Stimulated activated CD8-positive, alpha-beta memory T cell treated with anti-CD3 and anti-CD28 coated beads, Interleukin-12 subunit alpha, Interleukin-12 subunit beta, amount 100 ng/mL, for 1 hour (primary cell): ENCODE measurements around the gene TESMIN.

ENCODE experiments used
- DNase-seq: peaks from one replicate; pipeline ENCODE4 v3.0.0-alpha.2; 2020; ENCODE audit warnings: low read depth

Gene TESMIN

GRCh38 chr11:68762481-68762880, 11.2 kb upstream of the TESMIN start:
- DNase-seq, result no peak

GRCh38 chr11:68761801-68762200, 10.5 kb upstream of the TESMIN start:
- no peak for DNase-seq

GRCh38 chr11:68759991-68760390, 8.7 kb upstream of the TESMIN start:
- DNase-seq, result no peak

GRCh38 chr11:68757711-68758110, 6.4 kb upstream of the TESMIN start:
- no peak for DNase-seq

GRCh38 chr11:68756171-68756766, 4.9 kb upstream of the TESMIN start:
- DNase-seq, result no peak

- no peak for DNase-seq
These were observed 2.0 kb upstream of the TESMIN start for GRCh38 chr11:68753300-68753699.

GRCh38 chr11:68751004-68751325, 355 bp downstream of the TESMIN start:
- DNase-seq, result no peak

- DNase-seq, result no peak
These were observed 921 bp downstream of the TESMIN start for GRCh38 chr11:68750195-68751003.

GRCh38 chr11:68749229-68750123, 1.8 kb downstream of the TESMIN start:
- no peak for DNase-seq

- DNase-seq, result no peak
These were observed 3.3 kb downstream of the TESMIN start for GRCh38 chr11:68748061-68748460.

- DNase-seq, result no peak
These were observed 7.8 kb downstream of the TESMIN start for GRCh38 chr11:68743539-68743938.

- no peak for DNase-seq
These were observed 9.9 kb downstream of the TESMIN start for GRCh38 chr11:68741463-68741862.

- no peak for DNase-seq
These were observed 15.7 kb downstream of the TESMIN start for GRCh38 chr11:68735646-68736045.

- DNase-seq, result no peak
These were observed 16.2 kb downstream of the TESMIN start for GRCh38 chr11:68735125-68735524.

- DNase-seq, result no peak
These were observed 17.2 kb downstream of the TESMIN start for GRCh38 chr11:68734111-68734510.

- DNase-seq, result no peak
These were observed 23.5 kb downstream of the TESMIN start for GRCh38 chr11:68727783-68728182.

GRCh38 chr11:68724293-68724692, 27.0 kb downstream of the TESMIN start:
- no peak for DNase-seq

GRCh38 chr11:68722143-68722542, 29.2 kb downstream of the TESMIN start:
- DNase-seq, result no peak

- no peak for DNase-seq
These were observed 30.2 kb downstream of the TESMIN start for GRCh38 chr11:68721075-68721474.

GRCh38 chr11:68715456-68716122, 35.7 kb downstream of the TESMIN start:
- DNase-seq, result no peak

GRCh38 chr11:68714060-68714856, 37.1 kb downstream of the TESMIN start:
- DNase-seq, result no peak

GRCh38 chr11:68711114-68711513, 40.2 kb downstream of the TESMIN start:
- DNase-seq, result no peak
